Mesothelial cell of epicardium (in vitro differentiated cells): ENCODE data around the gene SIVA1. TPM values are rescaled to one million over a fixed set of nuclear protein-coding genes. Genes with fewer than 3 reads are reported as not detected.

Experiments
- DNase-seq, 2 experiments: peaks; one replicate each; pipeline ENCODE4 v3.0.0; 2021; ENCODE audit warnings: low spot score in 2 of 2; ENCODE audit not compliant: unreplicated experiment in 2 of 2
- H3K27ac Mint-ChIP-seq: 2 replicates; pipeline ENCODE4 v1.8.0; 2021; ENCODE audit warnings: mixed read lengths
- H3K27me3 Mint-ChIP-seq: 2 replicates; pipeline ENCODE4 v1.8.0; 2021; ENCODE audit warnings: low read depth, mixed read lengths
- H3K36me3 Mint-ChIP-seq: 2 replicates; pipeline ENCODE4 v1.8.0; 2021; ENCODE audit warnings: mixed read lengths
- H3K4me1 Mint-ChIP-seq: 2 replicates; pipeline ENCODE4 v1.8.0; 2021; ENCODE audit warnings: mixed read lengths
- H3K4me3 Mint-ChIP-seq: 2 replicates; pipeline ENCODE4 v1.8.0; 2021; ENCODE audit warnings: mild to moderate bottlenecking, moderate library complexity, mixed read lengths
- H3K9me3 Mint-ChIP-seq: 2 replicates; pipeline ENCODE4 v1.8.0; 2021; ENCODE audit warnings: mixed read lengths
- total RNA-seq: library from RNA; stranded (reverse); gene quantifications from 3 replicates; pipeline ENCODE4 v1.2.1, GENCODE V29; 2021
- TF ChIP-seq, protein P1 (sequence below): fragments of 200-600 bp; sonication (generic); IDR thresholded peaks from one replicate; pipeline ENCODE4 v1.5.0; 2021; ENCODE audit warnings: antibody characterized with exemption; ENCODE audit not compliant: unreplicated experiment

SIVA1 gene
- total RNA-seq, 1 donor from 2014 or later: 70.9 TPM

DNA sequence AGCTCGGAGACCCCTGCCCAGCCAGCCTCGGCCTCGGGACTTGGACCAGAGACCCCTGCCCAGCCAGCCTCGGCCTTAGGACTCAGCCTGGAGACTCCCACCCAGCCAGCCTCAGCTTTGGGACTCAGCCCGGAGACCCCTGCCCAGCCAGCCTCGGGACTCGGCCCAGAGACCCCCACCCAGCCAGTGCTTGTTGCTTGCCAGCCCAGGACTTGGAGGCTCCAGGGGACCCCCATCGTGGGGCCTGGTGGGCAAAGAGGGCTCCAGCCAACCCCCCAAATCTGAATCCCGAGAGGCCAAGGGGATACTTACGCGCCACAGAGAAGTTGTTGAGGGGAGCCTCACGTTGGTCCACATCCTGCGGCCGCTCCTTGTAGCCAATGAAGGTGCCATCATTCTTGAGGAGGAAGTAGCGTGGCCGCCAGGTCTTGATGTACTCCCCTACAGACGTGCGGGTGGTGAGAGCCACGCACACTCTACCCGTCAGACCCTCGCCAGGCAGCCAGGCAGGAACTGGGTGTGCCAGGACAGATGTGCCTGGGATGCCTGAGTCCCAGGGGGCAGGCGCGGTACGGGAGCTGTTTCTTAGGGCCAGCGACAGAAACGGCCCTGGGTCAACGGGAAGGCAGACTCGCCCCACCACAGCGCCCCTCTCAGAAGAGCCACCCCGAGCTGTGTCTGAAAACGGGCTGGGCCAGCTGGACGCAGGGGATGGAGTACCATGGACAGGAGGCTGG, 27.0 kb downstream of the SIVA1 start:
- TF ChIP-seq, protein P1, sequence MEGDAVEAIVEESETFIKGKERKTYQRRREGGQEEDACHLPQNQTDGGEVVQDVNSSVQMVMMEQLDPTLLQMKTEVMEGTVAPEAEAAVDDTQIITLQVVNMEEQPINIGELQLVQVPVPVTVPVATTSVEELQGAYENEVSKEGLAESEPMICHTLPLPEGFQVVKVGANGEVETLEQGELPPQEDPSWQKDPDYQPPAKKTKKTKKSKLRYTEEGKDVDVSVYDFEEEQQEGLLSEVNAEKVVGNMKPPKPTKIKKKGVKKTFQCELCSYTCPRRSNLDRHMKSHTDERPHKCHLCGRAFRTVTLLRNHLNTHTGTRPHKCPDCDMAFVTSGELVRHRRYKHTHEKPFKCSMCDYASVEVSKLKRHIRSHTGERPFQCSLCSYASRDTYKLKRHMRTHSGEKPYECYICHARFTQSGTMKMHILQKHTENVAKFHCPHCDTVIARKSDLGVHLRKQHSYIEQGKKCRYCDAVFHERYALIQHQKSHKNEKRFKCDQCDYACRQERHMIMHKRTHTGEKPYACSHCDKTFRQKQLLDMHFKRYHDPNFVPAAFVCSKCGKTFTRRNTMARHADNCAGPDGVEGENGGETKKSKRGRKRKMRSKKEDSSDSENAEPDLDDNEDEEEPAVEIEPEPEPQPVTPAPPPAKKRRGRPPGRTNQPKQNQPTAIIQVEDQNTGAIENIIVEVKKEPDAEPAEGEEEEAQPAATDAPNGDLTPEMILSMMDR: no peak
- Mint-ChIP-seq H3K9me3 (no peaks in the 10 kb centered on the region), H3K36me3 (peaks cover 4% of the 10 kb centered on the region), H3K4me3 (no peak overlapping the region), H3K4me1 (no peaks in the 10 kb centered on the region), H3K27me3 (no peaks in the 10 kb centered on the region), H3K27ac (no peak overlapping the region)
- DNase-seq: no peak

DNA sequence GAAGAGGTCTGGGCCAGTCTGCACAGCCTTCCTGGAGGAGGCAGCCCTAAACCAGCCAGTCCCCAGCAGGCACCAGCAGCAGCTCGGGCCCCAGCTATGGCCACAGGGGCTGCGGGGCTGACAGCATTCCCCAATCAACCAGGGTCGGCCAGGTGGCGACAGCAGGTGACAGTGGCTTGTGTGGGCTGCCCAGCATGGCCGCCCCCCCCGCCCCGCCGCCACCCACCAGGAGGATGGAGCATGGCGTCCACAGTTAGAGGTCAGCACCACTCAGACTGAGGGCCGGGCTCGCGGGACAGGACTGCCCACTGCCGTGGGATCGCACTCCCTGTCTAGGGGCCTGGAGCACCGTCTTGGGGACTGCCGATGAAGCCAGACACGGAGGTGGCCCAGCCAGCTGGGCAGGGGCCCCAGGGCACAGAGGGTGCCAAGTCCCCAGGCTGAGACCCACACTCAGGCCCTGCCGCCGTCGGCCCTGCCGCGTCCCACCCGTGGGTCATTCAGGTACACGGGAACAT, 27.6 kb downstream of the SIVA1 start:
- no peaks in the 10 kb centered on the region for H3K4me1 Mint-ChIP-seq
- no peak for DNase-seq
- H3K27ac Mint-ChIP-seq: no peak overlapping the region
- no peaks in the 10 kb centered on the region for H3K27me3 Mint-ChIP-seq
- peaks cover 4% of the 10 kb centered on the region for H3K36me3 Mint-ChIP-seq
- no peaks in the 10 kb centered on the region for H3K9me3 Mint-ChIP-seq
- TF ChIP-seq, protein P1: no peak
- H3K4me3 Mint-ChIP-seq: no peak overlapping the region

DNA sequence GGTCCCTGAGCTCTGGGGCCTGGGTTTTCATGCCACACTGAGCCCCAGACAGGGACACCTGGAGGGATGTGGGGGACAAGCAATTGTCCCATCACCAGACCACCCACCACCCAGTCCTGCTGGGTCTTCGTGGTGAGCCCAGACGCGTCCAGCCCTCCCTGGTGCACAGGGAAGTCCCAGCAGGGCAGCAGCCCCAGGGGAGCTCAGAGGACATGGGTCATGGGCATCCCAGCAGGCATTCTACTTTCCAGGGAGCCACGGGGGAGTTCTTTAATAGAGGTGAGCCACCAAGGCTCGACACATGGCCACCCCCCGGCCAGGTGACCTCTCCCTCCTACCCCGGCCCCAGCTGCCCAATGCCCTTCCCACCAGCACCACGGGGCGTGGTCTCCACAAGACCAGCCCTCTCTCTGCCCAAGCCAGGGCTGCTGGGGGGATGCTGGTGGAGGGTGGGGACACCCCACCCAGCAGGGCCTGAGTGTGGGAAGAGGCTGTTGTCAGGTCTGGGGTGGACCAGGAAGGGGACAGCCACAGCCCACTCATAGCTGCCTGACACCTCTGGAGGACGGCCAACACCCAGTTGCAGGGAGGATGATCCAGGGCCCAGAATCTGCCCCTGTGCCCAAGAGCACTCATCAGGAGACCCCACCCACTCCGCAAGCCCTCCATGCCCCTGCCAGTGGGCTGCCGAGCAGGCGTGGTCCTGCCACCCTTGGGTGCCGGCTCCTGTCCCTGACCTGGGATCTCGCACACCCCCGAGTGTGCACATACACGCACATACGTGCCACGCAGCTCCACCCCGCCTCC, 28.5 kb downstream of the SIVA1 start:
- DNase-seq: no peak
- no peaks in the 10 kb centered on the region for H3K4me1 Mint-ChIP-seq
- TF ChIP-seq, protein P1: no peak
- no peak overlapping the region for H3K27ac Mint-ChIP-seq
- H3K9me3 Mint-ChIP-seq: no peaks in the 10 kb centered on the region
- no peak overlapping the region for H3K4me3 Mint-ChIP-seq
- peaks cover 2% of the 10 kb centered on the region for H3K36me3 Mint-ChIP-seq
- no peaks in the 10 kb centered on the region for H3K27me3 Mint-ChIP-seq

DNA sequence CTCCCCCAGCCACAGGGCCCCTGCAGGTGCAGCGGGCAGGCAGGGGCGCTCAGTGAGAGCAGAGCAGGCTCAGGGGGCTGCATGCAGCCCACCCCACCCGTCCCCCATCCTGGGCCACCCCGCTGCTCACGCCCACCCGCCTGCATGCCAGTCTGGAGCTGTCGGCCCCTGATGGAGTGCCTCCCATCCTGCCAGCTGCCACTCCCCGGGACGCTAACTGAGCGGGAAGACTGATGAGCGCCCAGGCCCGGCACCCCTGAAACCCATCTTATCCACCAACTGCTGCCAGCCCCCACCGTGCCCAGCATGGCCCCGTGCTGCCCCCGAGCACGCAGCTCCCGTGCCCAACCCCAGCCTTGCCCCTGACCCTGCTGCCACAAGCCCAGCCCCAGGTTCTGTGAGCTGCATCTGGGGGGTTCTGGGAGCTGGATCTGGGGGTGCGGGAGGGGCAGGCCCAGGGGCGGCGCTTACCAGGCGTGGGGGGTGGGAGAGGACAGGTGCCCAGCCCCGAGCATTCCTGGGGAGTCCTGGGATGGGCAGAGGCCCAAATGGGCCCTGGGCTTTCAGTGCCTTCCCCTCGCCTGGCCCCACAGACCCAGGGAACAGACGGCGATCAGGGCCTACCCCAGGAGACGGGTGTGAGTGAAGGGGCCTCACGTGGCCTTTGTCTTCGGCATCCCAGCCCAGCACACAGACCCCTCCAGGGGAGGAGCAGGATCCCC, 29.3 kb downstream of the SIVA1 start:
- Mint-ChIP-seq H3K36me3 (no peaks in the 10 kb centered on the region), H3K9me3 (no peaks in the 10 kb centered on the region), H3K4me1 (no peaks in the 10 kb centered on the region), H3K27me3 (no peaks in the 10 kb centered on the region), H3K27ac (no peak overlapping the region), H3K4me3 (no peak overlapping the region)
- no peak for DNase-seq
- TF ChIP-seq, protein P1: no peak

DNA sequence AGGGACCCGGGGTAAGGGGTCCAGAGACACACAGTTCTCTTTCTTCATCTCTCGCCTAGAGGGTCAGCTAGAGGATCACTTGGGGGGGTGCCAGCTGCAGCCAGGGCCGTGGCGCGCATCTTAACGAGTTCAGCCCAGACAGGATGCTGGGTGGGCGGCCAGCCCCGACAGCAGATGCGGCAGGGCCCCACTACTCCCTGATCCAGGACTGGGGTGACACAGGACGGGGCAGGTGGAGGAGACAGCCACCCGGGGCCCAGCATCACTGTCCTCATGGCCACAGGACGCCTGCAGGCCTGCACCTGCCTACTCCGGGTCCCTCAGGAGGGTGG, 29.8 kb downstream of the SIVA1 start:
- Mint-ChIP-seq H3K36me3 (no peaks in the 10 kb centered on the region), H3K9me3 (no peaks in the 10 kb centered on the region), H3K4me1 (no peaks in the 10 kb centered on the region), H3K4me3 (no peak overlapping the region), H3K27me3 (no peaks in the 10 kb centered on the region), H3K27ac (no peak overlapping the region)
- DNase-seq: no peak
- TF ChIP-seq, protein P1: no peak
